ENCODE data around the gene OSBPL6. TPM values are rescaled to one million over a fixed set of nuclear protein-coding genes. Genes with fewer than 3 reads are reported as not detected.

Gene OSBPL6
- total and polyA plus RNA-seq, 9 of the 15 experiments (the other 6 are each of a cell fraction or from before 2014, with no cell fraction given): 3.4 to 12.7 (median 9.3) TPM

GRCh38 chr2:178250429-178250828 is 56.1 kb downstream of the OSBPL6 start:
- WGBS (ENCODE audit: insufficient coverage, low coverage, missing lambda C conversion rate): 36% methylated on average over 6 of the region's 6 CpGs
- Histone ChIP-seq H3K36me3 (ENCODE audit: control insufficient read depth, insufficient read depth, low read length) (no peaks in the 10 kb centered on the region), H3K79me2 (ENCODE audit: control insufficient read depth, insufficient read depth, low read length) (no peaks in the 10 kb centered on the region), H3K27ac (ENCODE audit: extremely low read depth, low read depth, low read length) (no peak overlapping the region), H3K4me3 (no peak overlapping the region), H3K4me1 (replicated peaks in 1 of 2; ENCODE audit: control insufficient read depth in 2 of 2, insufficient read depth in 2 of 2, low read length in 2 of 2) (0 out of 5 replicates have a peak, but pooled peaks cover 0 to 2% of the 10 kb centered on the region in 2 experiments), H2AFZ (ENCODE audit: low read depth, low read length) (peak overlapping the region; percentile 19; the same call in 1 of the 2 replicates), H3K4me2 (ENCODE audit: insufficient read depth, low read length) (no peak overlapping the region), H4K20me1 (replicated peaks; ENCODE audit: control insufficient read depth, insufficient read depth, low read length) (no peaks in the 10 kb centered on the region), H3K9me1 (ENCODE audit: control insufficient read depth, insufficient read depth, low read length) (no peaks in the 10 kb centered on the region), H3K9ac (ENCODE audit: insufficient read depth in 1 of 2, low read depth in 2 of 2, low read length in 2 of 2) (no peak overlapping the region; a peak in 1 of 4 replicates), H3K9me3 (replicated peaks; ENCODE audit: control insufficient read depth, insufficient read depth, low read depth, low read length) (no peaks in the 10 kb centered on the region), H3K27me3 (ENCODE audit: control insufficient read depth in 2 of 2, insufficient read depth in 2 of 2, low read length in 2 of 2) (no peaks in the 10 kb centered on the region)
- intact Hi-C loops (cut with micrococcal nuclease) (no loop called here), in situ Hi-C loops (cut with MboI) (no loop called here)
- DNase-seq (ENCODE audit: extremely low read depth in 1 of 4, low spot score in 3 of 4): no peak
- no peak for TF ChIP-seq CHD1 (IDR thresholded peaks at IDR 0.05; ENCODE audit: low read length)
- TF ChIP-seq PKNOX1 (IDR thresholded peaks at IDR 0.05): peak; percentile 78; the same call in 1 of the 2 replicates
- no peak for TF ChIP-seq HDAC3 (IDR thresholded peaks at IDR 0.05; ENCODE audit: borderline replicate concordance, partially characterized antibody)
- TF ChIP-seq SPI1 (IDR thresholded peaks at IDR 0.05; ENCODE audit: borderline replicate concordance, low read depth, low read length): peak; percentile 63; the same call in 1 of the 2 replicates
- TF ChIP-seq IFI16 (CRISPR knock-in tag; IDR thresholded peaks at IDR 0.05): no peak
- TF ChIP-seq ZNF232 (CRISPR knock-in tag; IDR thresholded peaks at IDR 0.05): no peak
- TF ChIP-seq ZNF445 (CRISPR knock-in tag; IDR thresholded peaks at IDR 0.05; ENCODE audit: low read depth): no peak
- POLR2A ChIA-PET: no interaction called here
- CTCF ChIA-PET (ENCODE audit: low intra/inter-chr PET ratio): no interaction called here
- BruUV-seq (replicated peaks): no TSS peak
- FAIRE-seq: peak; percentile 29
- peak; percentile 46 for ATAC-seq
